ENCODE measurements around the gene CARD16. TPM values are rescaled to one million over a fixed set of nuclear protein-coding genes. Genes with fewer than 3 reads are reported as not detected.

CARD16 gene
- polyA plus RNA-seq, 1 experiment: 0.87 TPM

DNA sequence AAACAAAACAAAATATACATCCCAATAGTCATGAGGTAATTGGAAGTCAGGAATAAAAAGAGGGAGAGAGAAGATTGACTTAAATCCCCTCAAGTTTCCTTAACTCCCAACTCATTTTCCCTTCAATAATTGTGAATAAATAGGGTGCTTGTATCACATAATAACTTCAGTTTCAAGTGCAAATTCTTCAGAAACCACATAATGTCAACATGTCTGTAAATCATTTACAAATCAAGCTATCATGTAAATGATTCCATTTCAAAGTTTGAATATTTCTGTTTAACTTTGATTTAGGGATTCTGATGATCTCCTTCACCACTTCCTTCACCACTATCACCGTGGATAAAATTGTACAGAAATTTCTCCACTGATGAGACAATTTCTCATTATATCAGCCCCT is 45.4 kb downstream of the CARD16 start:
- TF ChIP-seq, protein P1, sequence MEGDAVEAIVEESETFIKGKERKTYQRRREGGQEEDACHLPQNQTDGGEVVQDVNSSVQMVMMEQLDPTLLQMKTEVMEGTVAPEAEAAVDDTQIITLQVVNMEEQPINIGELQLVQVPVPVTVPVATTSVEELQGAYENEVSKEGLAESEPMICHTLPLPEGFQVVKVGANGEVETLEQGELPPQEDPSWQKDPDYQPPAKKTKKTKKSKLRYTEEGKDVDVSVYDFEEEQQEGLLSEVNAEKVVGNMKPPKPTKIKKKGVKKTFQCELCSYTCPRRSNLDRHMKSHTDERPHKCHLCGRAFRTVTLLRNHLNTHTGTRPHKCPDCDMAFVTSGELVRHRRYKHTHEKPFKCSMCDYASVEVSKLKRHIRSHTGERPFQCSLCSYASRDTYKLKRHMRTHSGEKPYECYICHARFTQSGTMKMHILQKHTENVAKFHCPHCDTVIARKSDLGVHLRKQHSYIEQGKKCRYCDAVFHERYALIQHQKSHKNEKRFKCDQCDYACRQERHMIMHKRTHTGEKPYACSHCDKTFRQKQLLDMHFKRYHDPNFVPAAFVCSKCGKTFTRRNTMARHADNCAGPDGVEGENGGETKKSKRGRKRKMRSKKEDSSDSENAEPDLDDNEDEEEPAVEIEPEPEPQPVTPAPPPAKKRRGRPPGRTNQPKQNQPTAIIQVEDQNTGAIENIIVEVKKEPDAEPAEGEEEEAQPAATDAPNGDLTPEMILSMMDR (IDR thresholded peaks at IDR 0.05; ENCODE audit: insufficient read depth, low read depth, low read length): no peak
- no peak overlapping the region for H3K4me3 ChIP-seq (ENCODE audit: low read depth, low read length)
- H3K27me3 ChIP-seq (ENCODE audit: control insufficient read depth, insufficient read depth, low read length): no peaks in the 10 kb centered on the region
- no peaks in the 10 kb centered on the region for H3K36me3 ChIP-seq (ENCODE audit: control insufficient read depth, insufficient read depth, low read length)
- DNase-seq (ENCODE audit: low read depth): no peak
- POLR2A ChIA-PET: no interaction called here
- CTCF ChIA-PET: no interaction called here

DNA sequence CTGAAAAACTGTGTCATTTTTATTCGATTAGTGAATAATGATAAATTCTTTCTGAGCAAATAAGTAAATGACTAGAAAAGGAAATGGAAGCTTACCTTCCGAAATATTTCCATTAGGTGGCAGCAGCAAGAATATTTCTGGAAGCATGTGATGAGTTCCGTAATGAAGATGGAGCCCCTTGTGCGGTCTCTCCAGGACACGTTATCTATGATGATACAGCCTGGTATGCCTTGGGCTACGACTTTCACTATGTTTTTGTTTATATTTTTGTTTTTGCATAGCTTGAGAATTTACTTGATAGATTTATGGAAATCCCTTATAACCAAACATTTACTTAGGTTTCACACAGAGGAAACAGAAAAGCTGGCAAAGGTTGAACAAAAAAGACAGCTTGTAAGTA is 47.8 kb downstream of the CARD16 start:
- DNase-seq (ENCODE audit: low read depth): no peak
- Histone ChIP-seq H3K4me3 (ENCODE audit: low read depth, low read length) (no peak overlapping the region), H3K36me3 (ENCODE audit: control insufficient read depth, insufficient read depth, low read length) (no peaks in the 10 kb centered on the region), H3K27me3 (ENCODE audit: control insufficient read depth, insufficient read depth, low read length) (no peaks in the 10 kb centered on the region)
- TF ChIP-seq, protein P1 (IDR thresholded peaks at IDR 0.05; ENCODE audit: insufficient read depth, low read depth, low read length): no peak
- POLR2A ChIA-PET: no interaction called here
- CTCF ChIA-PET: interaction anchor here (1.2 kb wide), 1 partner anchor 14 kb away, joined by 3 read pairs; no protein-coding TSS in a partner anchor

DNA sequence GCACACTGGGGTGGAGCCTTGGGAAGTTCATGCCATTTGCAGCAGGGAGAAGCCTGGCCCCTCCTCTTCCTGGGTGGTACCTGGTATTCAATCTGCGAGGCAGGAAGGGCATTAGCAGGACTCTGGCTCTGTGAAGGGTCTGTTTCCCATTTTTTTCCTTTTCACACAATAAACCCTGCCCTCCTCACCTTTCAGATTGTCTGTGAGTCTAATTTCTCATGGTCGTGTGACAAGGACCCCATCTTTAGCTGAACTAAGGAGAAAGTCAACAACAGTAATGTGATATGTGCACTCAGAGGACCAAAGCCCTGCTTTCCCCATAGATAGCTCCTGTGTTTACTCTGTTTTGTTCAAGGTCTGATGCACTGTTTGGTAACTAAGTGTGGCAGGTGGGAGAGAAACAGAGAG is 50.1 kb downstream of the CARD16 start:
- CTCF ChIA-PET: no interaction called here
- TF ChIP-seq, protein P1 (IDR thresholded peaks at IDR 0.05; ENCODE audit: insufficient read depth, low read depth, low read length): no peak

DNA sequence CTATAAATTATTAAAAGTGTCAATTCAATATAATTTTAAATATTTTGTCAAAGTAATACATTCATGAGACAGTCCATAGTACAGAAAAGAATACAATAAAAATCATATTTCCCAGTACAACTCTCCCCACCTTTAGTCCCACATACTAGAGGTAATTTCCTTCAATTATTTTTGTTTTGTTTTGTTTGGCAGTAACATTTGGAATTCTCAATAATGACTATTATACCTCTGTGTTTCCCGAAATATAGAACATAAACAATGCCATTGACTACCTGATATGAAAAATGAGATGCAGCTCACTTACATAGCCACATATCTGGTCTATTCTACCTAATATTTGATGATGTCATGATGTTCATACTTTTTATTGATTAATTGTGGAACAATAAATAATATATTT is 52.4 kb downstream of the CARD16 start:
- H3K4me3 ChIP-seq (ENCODE audit: low read depth, low read length): no peak overlapping the region
- ChIA-PET CTCF (no interaction called here), POLR2A (no interaction called here)
- H3K27me3 ChIP-seq (ENCODE audit: control insufficient read depth, insufficient read depth, low read length): 0 out of 2 replicates have a peak, but pooled peaks cover 1% of the 10 kb centered on the region
- no peak for DNase-seq (ENCODE audit: low read depth)
- no peaks in the 10 kb centered on the region for H3K36me3 ChIP-seq (ENCODE audit: control insufficient read depth, insufficient read depth, low read length)
- TF ChIP-seq, protein P1 (IDR thresholded peaks at IDR 0.05; ENCODE audit: insufficient read depth, low read depth, low read length): no peak

More for the DNA sequence above, 50.1 kb downstream of the CARD16 start:
- POLR2A ChIA-PET: no interaction called here
- Histone ChIP-seq H3K36me3 (ENCODE audit: control insufficient read depth, insufficient read depth, low read length) (no peaks in the 10 kb centered on the region), H3K27me3 (ENCODE audit: control insufficient read depth, insufficient read depth, low read length) (0 out of 2 replicates have a peak, but pooled peaks cover 1% of the 10 kb centered on the region), H3K4me3 (ENCODE audit: low read depth, low read length) (no peak overlapping the region)
- DNase-seq (ENCODE audit: low read depth): no peak

DNA sequence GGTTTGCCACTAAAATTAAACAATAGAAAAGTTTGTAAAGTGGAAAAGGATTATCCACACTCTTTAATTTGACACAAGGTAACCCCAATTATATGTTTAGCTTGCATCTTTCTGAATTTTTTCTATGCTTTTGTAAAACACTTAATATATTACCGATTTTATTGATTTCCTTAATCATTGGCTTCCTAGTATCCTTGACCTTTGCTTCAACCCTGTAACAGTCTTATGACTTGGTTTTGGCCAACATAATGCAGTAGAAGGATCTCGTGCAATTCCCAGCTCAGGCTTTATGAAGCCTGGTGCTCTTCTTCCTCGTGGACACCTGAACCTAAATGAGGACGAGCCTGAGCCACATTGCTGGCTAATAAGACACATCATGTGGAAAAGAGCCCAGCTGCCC is 53.1 kb downstream of the CARD16 start:
- CTCF ChIA-PET: no interaction called here

More for the DNA sequence above, 53.1 kb downstream of the CARD16 start:
- Histone ChIP-seq H3K4me3 (ENCODE audit: low read depth, low read length) (no peak overlapping the region), H3K36me3 (ENCODE audit: control insufficient read depth, insufficient read depth, low read length) (no peaks in the 10 kb centered on the region), H3K27me3 (ENCODE audit: control insufficient read depth, insufficient read depth, low read length) (0 out of 2 replicates have a peak, but pooled peaks cover 1% of the 10 kb centered on the region)
- DNase-seq (ENCODE audit: low read depth): no peak
- TF ChIP-seq, protein P1 (IDR thresholded peaks at IDR 0.05; ENCODE audit: insufficient read depth, low read depth, low read length): no peak
- POLR2A ChIA-PET: no interaction called here

Other genes with a start within 250 kb of the CARD16 start
- gene CASP12, start 146.9 kb downstream of the CARD16 start, polyA plus RNA-seq (2011; rRNA removed): not detected in 2 replicates
- 87.7 and 120 TPM in 2 replicates for gene CASP4, start 76.8 kb downstream of the CARD16 start, polyA plus RNA-seq (2011; rRNA removed)
- gene CASP5, start 22.2 kb downstream of the CARD16 start, polyA plus RNA-seq (2011; rRNA removed): not detected in 2 replicates
- gene CASP1, start 10.2 kb downstream of the CARD16 start, polyA plus RNA-seq (2011; rRNA removed): 5.1 and 15.4 TPM in 2 replicates
- not detected in 2 replicates for gene CARD18, start 94.4 kb upstream of the CARD16 start, polyA plus RNA-seq (2011; rRNA removed)